ENCODE data around the gene IFIT1.
"Not testable (repeated sequence)": the region's sequence is repeated elsewhere in the genome, so short reads cannot be mapped to it uniquely, and the experiment has no call there.

Gene IFIT1

GRCh38 chr10:89391907-89392756 lies at the start of gene IFIT1:
Gene IFIT1, plus strand, starts transcription at chr10:89392623. Its CDS starts 90 bp downstream, at chr10:89392713.
- DNase-seq, result no peak

GRCh38 chr10:89343089-89343767 lies 49.2 kb upstream of the IFIT1 start:
- DNase-seq, result no peak

GRCh38 chr10:89344156-89344555 lies 48.3 kb upstream of the IFIT1 start:
- DNase-seq, result no peak

GRCh38 chr10:89345367-89346000 lies 46.9 kb upstream of the IFIT1 start:
- DNase-seq, result no peak

GRCh38 chr10:89346405-89347254 lies 45.8 kb upstream of the IFIT1 start:
- no peak for DNase-seq

- DNase-seq, result no peak
Measured at GRCh38 chr10:89347701-89348457, 44.5 kb upstream of the IFIT1 start.

GRCh38 chr10:89348481-89348880 lies 43.9 kb upstream of the IFIT1 start:
- DNase-seq, result no peak

- no peak for DNase-seq
Measured at GRCh38 chr10:89348975-89349374, 43.4 kb upstream of the IFIT1 start.

GRCh38 chr10:89350631-89351315 lies 41.6 kb upstream of the IFIT1 start:
- not testable (repeated sequence) for DNase-seq

GRCh38 chr10:89351412-89351779 lies 41.0 kb upstream of the IFIT1 start:
- no peak for DNase-seq

GRCh38 chr10:89351780-89352597 lies 40.4 kb upstream of the IFIT1 start:
- no peak for DNase-seq

GRCh38 chr10:89352802-89353201 lies 39.6 kb upstream of the IFIT1 start:
- no peak for DNase-seq

- no peak for DNase-seq
Measured at GRCh38 chr10:89355394-89355931, 37.0 kb upstream of the IFIT1 start.

- DNase-seq, result no peak
Measured at GRCh38 chr10:89357096-89357495, 35.3 kb upstream of the IFIT1 start.

- DNase-seq, result no peak
Measured at GRCh38 chr10:89357975-89358374, 34.4 kb upstream of the IFIT1 start.

- DNase-seq, result no peak
Measured at GRCh38 chr10:89360157-89360556, 32.3 kb upstream of the IFIT1 start.

- no peak for DNase-seq
Measured at GRCh38 chr10:89362929-89363328, 29.5 kb upstream of the IFIT1 start.

GRCh38 chr10:89363729-89364442 lies 28.5 kb upstream of the IFIT1 start:
- DNase-seq, result no peak

- DNase-seq, result no peak
Measured at GRCh38 chr10:89364531-89364930, 27.9 kb upstream of the IFIT1 start.

- DNase-seq, result no peak
Measured at GRCh38 chr10:89367529-89367928, 24.9 kb upstream of the IFIT1 start.

Measured in stimulated activated CD4-positive, alpha-beta T cell treated with anti-CD3 and anti-CD28 coated beads, Interleukin-12 subunit alpha, Interleukin-12 subunit beta, amount 100 ng/mL, for 4 hours (primary cell).